Smooth muscle cell (in vitro differentiated cells): ENCODE data around the gene SF3B1. TPM values are rescaled to one million over a fixed set of nuclear protein-coding genes. Genes with fewer than 3 reads are reported as not detected.

Experiments
- DNase-seq: peaks from one replicate; lab custom pipeline; 2025; ENCODE audit not compliant: unreplicated experiment; lab: John Stamatoyannopoulos, UW
- H2AFZ ChIP-seq: fragments of 200-600 bp; sonication (generic); 2 replicates; pipeline ENCODE4 v1.6.0; 2016; ENCODE audit warnings: antibody characterized with exemption, low read depth, mild to moderate bottlenecking
- H3F3A ChIP-seq: fragments of 200-600 bp; sonication (generic); 2 replicates; pipeline ENCODE4 v1.6.0; 2017; ENCODE audit warnings: antibody characterized with exemption, low read depth
- H3K27ac ChIP-seq: fragments of 200-600 bp; sonication (generic); 2 replicates; pipeline ENCODE4 v1.5.1; 2016; ENCODE audit warnings: low read depth, mild to moderate bottlenecking
- H3K27me3 ChIP-seq: fragments of 200-600 bp; sonication (generic); 2 replicates; pipeline ENCODE4 v1.6.1; 2016; ENCODE audit warnings: low read depth, mild to moderate bottlenecking
- H3K36me3 ChIP-seq: fragments of 200-600 bp; sonication (generic); 2 replicates; pipeline ENCODE4 v1.5.1; 2016; ENCODE audit warnings: low read depth
- H3K4me1 ChIP-seq: fragments of 200-600 bp; sonication (generic); 2 replicates; pipeline ENCODE4 v1.5.1; 2016; ENCODE audit warnings: low read depth
- H3K4me2 ChIP-seq: fragments of 200-600 bp; sonication (generic); 2 replicates; pipeline ENCODE4 v1.6.0; 2016; ENCODE audit warnings: mild to moderate bottlenecking
- H3K4me3 ChIP-seq: fragments of 200-600 bp; sonication (generic); 2 replicates; pipeline ENCODE4 v1.5.1; 2016; ENCODE audit warnings: mild to moderate bottlenecking
- H3K79me2 ChIP-seq: fragments of 200-600 bp; sonication (generic); 2 replicates; pipeline ENCODE4 v1.6.0; 2016; ENCODE audit warnings: low read depth, mild to moderate bottlenecking
- H3K9ac ChIP-seq: fragments of 200-600 bp; sonication (generic); 2 replicates; pipeline ENCODE4 v1.6.0; 2016; ENCODE audit warnings: low read depth
- H3K9me3 ChIP-seq: fragments of 200-600 bp; sonication (generic); replicated peaks from 2 replicates; pipeline ENCODE4 v1.5.1; 2016; ENCODE audit warnings: low read depth
- H4K20me1 ChIP-seq: fragments of 200-600 bp; sonication (generic); 2 replicates; pipeline ENCODE4 v1.6.0; 2016; ENCODE audit warnings: low read depth
- WGBS: methylation state at CpG from one replicate; pipeline ENCODE4 v1.1.7; 2016; ENCODE audit warnings: low lambda C conversion rate; 5-methylcytosine and 5-hydroxymethylcytosine counted together
- polyA plus RNA-seq: library from polyadenylated mRNA; unstranded; fragments of >200 nt; fragmentation: Nextera tagmentation; extraction: Ambion mirVana; gene quantifications from 2 replicates; pipeline ENCODE4 v1.2.1, GENCODE V29; 2016
- total RNA-seq: library from RNA; depleted of rRNA; stranded (reverse); fragments of >200 nt; gene quantifications from 2 replicates; pipeline ENCODE4 v1.2.3, GENCODE V29; 2014
- TF ChIP-seq, protein P1 (sequence below): fragments of 200-600 bp; sonication (generic); IDR thresholded peaks from 2 replicates; pipeline ENCODE4 v1.5.1; 2017; ENCODE audit warnings: borderline replicate concordance, mild to moderate bottlenecking, antibody characterized with exemption; ENCODE audit not compliant: insufficient read depth, poor library complexity, severe bottlenecking

SF3B1 gene
- total and polyA plus RNA-seq, 2 experiments from 2014 or later, result 193 to 729 TPM

DNA sequence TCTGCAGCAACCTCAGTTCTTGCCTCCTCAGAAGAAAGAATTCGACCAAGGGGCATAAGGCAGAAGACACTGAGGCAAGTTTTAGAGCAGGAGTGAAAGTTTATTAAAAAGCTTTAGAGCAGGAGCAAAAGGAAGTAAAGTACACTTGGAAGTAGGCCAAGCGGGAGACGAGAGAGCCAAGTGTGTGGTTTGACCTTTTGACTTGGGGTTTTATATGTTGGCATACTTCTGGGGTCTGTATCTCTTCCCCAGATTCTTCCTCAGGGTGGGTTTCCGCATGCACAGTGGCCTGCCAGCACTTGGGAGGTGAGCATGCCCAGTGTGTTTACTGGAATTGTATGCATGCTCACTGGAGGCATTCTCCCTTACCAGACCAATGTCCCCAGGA lies 64.9 kb downstream of the SF3B1 start:
- no peak overlapping the region for H3K27ac ChIP-seq
- H3K36me3 ChIP-seq, result no peaks in the 10 kb centered on the region
- no peaks in the 10 kb centered on the region for H3K4me1 ChIP-seq
- H3K4me2 ChIP-seq, result no peak overlapping the region
- no peak overlapping the region for H3K4me3 ChIP-seq
- TF ChIP-seq, protein P1, sequence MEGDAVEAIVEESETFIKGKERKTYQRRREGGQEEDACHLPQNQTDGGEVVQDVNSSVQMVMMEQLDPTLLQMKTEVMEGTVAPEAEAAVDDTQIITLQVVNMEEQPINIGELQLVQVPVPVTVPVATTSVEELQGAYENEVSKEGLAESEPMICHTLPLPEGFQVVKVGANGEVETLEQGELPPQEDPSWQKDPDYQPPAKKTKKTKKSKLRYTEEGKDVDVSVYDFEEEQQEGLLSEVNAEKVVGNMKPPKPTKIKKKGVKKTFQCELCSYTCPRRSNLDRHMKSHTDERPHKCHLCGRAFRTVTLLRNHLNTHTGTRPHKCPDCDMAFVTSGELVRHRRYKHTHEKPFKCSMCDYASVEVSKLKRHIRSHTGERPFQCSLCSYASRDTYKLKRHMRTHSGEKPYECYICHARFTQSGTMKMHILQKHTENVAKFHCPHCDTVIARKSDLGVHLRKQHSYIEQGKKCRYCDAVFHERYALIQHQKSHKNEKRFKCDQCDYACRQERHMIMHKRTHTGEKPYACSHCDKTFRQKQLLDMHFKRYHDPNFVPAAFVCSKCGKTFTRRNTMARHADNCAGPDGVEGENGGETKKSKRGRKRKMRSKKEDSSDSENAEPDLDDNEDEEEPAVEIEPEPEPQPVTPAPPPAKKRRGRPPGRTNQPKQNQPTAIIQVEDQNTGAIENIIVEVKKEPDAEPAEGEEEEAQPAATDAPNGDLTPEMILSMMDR, result no peak
- no peak for DNase-seq
- 88% methylated on average over 4 of the region's 4 CpGs for WGBS
- no peaks in the 10 kb centered on the region for H3K79me2 ChIP-seq
- H3K9me3 ChIP-seq, result no peaks in the 10 kb centered on the region
- no peaks in the 10 kb centered on the region for H3F3A ChIP-seq
- no peak overlapping the region for H2AFZ ChIP-seq
- no peaks in the 10 kb centered on the region for H4K20me1 ChIP-seq
- no peak overlapping the region for H3K9ac ChIP-seq
- no peaks in the 10 kb centered on the region for H3K27me3 ChIP-seq

DNA sequence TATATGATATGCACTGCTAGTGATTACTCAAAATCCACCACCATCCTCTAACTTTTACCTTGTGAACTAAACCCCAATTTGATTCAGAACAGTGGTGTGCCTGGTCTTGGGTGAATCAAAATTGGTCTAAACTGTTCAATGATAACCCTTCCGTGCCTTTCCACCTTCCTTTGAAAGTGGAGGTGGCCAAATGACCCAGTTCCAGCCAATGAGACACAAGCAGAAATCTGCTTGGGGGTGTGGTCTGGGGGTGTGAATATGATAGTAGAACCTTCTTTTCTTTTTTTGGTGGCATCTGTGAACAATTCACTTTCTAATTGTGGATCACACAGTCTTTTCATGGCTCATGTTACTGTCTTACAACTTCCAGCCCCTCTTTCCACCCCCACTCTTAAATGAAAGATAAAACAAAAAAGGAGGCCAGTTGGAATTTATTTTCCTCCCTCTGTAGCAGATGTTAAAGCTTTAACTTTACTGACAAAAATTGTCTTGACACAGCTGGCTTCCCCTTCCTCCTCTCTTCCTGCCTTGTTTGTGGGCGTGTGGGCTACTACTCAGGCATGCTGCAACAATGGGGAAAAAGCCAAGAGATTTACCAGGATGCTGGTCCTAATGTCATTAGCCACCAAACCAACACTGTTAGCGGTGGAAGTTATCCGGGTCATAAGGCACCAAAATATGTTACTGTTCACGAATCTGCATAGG lies 65.4 kb downstream of the SF3B1 start:
- no peaks in the 10 kb centered on the region for H3K36me3 ChIP-seq
- H2AFZ ChIP-seq, result no peak overlapping the region
- H3F3A ChIP-seq, result no peaks in the 10 kb centered on the region
- DNase-seq, result no peak
- H3K79me2 ChIP-seq, result no peaks in the 10 kb centered on the region
- H3K9me3 ChIP-seq, result no peaks in the 10 kb centered on the region
- no peak overlapping the region for H3K4me3 ChIP-seq
- H3K4me2 ChIP-seq, result no peak overlapping the region
- no peak overlapping the region for H3K9ac ChIP-seq
- no peaks in the 10 kb centered on the region for H4K20me1 ChIP-seq
- WGBS, result 90% methylated on average over 5 of the region's 5 CpGs
- H3K4me1 ChIP-seq, result no peaks in the 10 kb centered on the region
- TF ChIP-seq, protein P1, result no peak
- H3K27me3 ChIP-seq, result no peaks in the 10 kb centered on the region
- H3K27ac ChIP-seq, result no peak overlapping the region

DNA sequence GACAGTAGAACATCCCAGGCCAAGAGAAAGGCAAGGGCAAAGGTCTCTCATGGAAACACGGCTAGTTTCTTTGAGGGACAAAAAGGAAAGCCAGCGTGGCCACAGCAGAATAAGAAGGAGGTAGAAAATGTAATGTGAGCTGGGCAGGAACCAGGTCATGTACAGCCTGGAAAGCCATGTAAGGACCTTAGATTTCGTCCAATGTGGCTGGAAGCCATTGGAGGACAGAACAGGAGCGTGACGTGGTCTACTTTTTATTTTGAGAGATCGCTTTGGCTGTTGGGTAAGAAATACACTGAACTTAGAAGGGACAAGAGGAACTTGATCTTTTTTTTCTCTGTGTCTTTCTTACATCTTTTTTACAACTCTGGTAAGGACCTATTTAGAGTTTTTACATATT lies 66.4 kb downstream of the SF3B1 start:
- no peak overlapping the region for H3K4me3 ChIP-seq
- no peak overlapping the region for H3K27ac ChIP-seq
- no peak for DNase-seq
- no peaks in the 10 kb centered on the region for H3F3A ChIP-seq
- H3K79me2 ChIP-seq, result no peaks in the 10 kb centered on the region
- H2AFZ ChIP-seq, result no peak overlapping the region
- WGBS, result 93% methylated on average over 6 of the region's 6 CpGs
- H3K27me3 ChIP-seq, result no peaks in the 10 kb centered on the region
- TF ChIP-seq, protein P1, result no peak
- no peaks in the 10 kb centered on the region for H3K4me1 ChIP-seq
- H3K9ac ChIP-seq, result no peak overlapping the region
- no peak overlapping the region for H3K4me2 ChIP-seq
- H4K20me1 ChIP-seq, result no peaks in the 10 kb centered on the region
- H3K9me3 ChIP-seq, result no peaks in the 10 kb centered on the region
- no peaks in the 10 kb centered on the region for H3K36me3 ChIP-seq

DNA sequence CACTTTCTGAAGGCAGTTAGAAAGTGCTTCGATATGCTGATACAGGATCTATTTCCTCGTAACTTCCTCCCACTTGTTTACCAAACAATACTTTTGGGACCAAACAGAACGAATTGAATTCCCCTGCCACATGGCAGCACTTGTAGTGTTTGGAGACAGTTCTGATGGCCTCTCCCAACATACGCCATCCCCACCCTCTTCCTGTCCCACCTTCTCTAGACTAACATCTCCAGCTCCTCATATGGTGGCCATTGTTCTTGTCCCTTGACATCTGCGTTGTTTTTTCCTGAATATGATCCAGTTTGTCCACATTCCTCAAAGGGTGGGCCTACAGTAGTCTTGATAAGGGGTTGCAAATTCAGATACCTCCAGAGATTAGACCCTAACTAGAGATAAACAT lies 70.8 kb downstream of the SF3B1 start:
- H3K4me3 ChIP-seq, result no peak overlapping the region
- H3K9ac ChIP-seq, result no peak overlapping the region
- H3K4me1 ChIP-seq, result no peaks in the 10 kb centered on the region
- no peaks in the 10 kb centered on the region for H3K27me3 ChIP-seq
- H3K4me2 ChIP-seq, result no peak overlapping the region
- H3K9me3 ChIP-seq, result no peaks in the 10 kb centered on the region
- no peaks in the 10 kb centered on the region for H4K20me1 ChIP-seq
- 86% methylated on average over 5 of the region's 5 CpGs for WGBS
- no peaks in the 10 kb centered on the region for H3F3A ChIP-seq
- TF ChIP-seq, protein P1, result no peak
- no peaks in the 10 kb centered on the region for H3K79me2 ChIP-seq
- H2AFZ ChIP-seq, result no peak overlapping the region
- DNase-seq, result no peak
- H3K27ac ChIP-seq, result no peak overlapping the region
- H3K36me3 ChIP-seq, result no peaks in the 10 kb centered on the region
